HG03108 (cell line): ENCODE results near the gene FGD6.
"Not testable (repeated sequence)": the region's sequence is repeated elsewhere in the genome, so short reads cannot be mapped to it uniquely, and the experiment has no call there.

Experiments used
- ATAC-seq: cut with Tn5 transposase; IDR thresholded peaks from one replicate; pipeline ENCODE4 v1.9.1; 2021; ENCODE audit warnings: moderate library complexity; ENCODE audit not compliant: unreplicated experiment

Gene FGD6

DNA sequence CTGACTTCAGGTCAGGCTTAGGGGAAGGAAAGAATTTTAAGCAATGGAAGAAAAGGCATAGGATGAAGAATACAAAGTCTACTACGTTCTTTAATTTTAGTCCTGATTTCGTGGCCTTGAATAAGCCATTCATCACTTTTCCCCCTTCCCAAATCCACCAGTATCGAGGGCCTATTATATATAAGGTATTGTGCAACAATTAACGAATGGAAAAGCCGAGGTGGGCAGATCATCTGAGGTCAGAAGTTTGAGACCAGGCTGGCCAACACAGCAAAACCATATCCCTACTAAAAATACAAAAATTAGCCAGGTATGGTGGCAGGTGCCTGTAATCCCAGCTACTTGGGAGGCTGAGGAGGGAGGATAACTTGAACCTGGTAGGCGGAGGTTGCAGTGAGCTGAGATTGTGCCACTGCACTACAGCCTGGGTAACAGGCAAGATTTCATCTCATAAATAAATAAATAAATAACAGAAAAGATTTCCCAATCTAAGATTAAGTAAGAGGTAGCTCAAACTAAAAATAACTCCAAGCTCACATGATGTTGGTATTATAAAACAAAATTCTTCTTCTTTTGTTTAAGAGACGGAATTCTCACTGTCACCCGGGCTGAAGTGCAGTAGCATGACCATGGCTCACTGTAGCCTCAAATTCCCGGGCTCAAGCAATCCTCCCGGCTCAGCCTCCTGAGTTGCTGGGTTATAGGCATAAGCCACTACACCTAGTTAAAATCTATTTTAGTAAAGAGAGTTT, 85.5 kb downstream of the FGD6 start:
- ATAC-seq: no peak

DNA sequence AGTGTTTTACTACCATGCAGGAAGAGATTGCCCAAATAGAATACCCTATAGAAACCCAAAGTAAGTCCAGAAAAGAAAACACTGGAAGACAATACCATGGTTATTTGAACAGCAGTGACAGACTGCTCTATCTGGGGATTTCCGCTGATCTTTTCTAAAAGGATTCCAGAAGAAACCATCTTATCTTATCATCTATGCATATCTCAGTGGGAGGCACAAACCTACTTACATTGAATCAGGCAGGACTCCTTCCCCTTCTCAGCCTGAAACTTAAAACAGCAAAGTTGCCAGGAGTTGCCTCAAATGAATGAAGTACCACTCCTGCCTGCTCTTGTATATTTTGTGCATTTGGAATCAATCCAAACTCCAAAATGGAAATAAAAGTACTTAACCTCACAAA, 87.2 kb downstream of the FGD6 start:
- ATAC-seq: no peak

DNA sequence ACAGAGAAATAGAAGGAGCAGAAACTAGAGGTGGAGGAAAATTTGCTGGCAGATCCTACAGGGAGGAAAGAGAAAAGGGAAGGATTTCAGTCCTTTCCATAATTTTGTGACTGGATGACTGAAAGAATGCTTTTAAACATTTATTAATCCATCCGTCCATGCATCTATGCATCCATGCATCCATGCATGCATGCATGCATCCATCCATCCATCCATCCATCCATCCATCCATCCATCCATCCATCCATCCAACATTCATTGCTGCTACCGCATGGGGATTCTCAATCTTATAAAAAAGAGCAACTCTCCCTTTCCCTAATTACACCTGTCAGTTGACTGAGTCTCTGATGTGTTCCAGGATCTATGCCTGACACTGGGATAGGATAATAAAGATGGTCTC, 88.2 kb downstream of the FGD6 start:
- no peak for ATAC-seq

DNA sequence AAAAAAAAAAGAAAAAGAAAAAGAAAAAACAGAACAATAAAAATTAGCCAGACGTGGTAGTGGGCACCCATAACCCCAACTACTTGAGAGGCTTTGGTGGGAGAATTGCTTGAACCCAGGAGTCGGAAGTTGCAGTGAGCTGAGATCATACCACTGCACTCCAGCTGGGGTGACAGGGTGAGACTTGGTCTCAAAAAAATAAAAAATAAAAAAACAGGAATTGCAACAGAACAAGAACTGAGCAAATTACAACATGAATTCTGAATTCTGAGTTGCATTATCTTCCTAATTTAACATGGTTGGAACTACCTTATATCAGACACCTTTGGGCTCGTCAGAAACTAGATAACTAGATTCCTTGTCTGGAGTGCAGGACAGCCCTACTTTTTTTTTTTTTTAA, 90.5 kb downstream of the FGD6 start:
- ATAC-seq: no peak

DNA sequence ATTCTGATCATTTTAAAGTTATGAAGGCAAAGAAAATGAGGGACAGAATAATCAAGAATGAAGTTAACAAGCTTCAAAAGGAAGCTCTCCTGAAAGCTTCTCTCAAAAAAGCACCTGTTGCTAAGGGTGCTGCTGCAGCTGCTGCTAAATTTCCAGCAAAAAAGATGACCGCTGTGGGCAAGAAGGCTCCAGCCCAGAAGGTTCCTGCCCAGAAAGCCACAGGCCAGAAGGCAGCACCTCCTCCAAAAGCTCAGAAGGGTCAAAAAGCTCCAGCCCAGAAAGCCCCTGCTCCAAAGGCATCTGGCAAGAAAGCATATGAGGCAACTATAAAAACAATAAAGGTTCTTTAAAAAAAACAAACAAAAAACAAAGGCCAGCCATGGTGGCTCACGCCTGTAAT, 91.2 kb downstream of the FGD6 start:
- ATAC-seq: no peak

DNA sequence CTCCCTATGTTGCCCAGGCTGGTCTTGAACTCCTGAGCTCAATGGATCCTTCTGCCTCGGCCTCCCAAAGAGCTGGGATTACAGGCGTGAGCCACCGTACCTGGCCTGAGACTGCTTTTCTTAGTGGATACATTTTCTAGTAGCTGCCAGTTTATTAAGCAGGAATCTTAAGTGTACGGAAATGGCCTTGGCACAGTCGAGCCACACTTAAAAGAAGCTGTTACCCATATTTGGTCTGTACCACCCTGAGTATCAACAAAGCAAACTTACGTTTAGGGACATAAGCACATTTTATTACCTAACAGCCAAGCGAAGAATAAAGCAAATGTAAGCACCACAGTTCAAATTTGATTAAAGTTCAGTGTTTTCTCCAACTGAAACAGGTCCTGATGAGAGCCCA, 93.2 kb downstream of the FGD6 start:
- no peak for ATAC-seq

DNA sequence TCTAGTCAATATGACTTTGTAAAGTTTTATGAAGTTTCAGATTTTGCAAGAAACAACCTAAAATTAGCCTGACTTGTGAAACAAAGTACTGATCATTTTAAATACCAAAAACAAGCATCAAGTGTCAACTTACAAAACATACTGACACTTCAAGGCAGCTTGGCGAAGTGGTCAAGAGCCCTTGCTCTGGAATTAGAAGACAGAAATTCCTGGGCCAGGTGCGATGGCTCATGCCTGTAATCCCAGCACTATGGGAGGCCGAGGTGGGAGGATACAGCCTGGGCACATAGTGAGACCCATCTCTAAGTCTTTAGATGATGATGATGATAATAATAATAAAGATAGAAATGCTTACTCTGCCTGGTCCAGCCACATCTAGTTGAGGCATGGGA, 98.5 kb downstream of the FGD6 start:
- no peak for ATAC-seq

DNA sequence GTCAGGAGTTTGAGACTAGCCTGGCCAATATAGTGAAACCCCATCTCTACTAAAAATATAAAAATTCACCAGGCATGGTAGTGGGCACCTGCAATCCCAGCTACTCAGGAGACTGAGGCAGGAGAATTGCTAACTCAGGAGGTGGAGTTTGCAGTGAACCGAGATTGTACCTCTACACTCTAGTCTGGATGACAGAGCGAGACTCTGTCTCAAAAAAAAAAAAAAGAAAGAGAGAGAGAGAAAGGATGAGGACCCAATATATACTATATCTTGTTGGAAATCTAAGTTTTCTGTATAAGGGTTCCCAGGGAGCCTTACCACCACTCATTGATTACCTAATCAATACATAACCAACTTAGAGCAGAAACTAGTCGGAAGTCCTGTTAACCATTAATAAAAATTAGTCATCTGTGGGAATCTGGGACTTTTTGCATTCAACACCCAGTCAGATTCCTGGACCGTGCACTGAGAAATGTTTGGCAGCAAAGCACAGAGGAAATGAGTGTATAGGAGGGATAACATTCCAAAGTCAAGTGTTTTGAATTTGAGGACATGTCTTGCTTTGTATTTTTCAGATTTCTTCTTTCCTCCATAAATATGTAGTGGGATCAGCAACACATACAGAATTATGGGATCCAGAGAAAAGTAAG, 99.0 kb downstream of the FGD6 start:
- ATAC-seq: no peak

DNA sequence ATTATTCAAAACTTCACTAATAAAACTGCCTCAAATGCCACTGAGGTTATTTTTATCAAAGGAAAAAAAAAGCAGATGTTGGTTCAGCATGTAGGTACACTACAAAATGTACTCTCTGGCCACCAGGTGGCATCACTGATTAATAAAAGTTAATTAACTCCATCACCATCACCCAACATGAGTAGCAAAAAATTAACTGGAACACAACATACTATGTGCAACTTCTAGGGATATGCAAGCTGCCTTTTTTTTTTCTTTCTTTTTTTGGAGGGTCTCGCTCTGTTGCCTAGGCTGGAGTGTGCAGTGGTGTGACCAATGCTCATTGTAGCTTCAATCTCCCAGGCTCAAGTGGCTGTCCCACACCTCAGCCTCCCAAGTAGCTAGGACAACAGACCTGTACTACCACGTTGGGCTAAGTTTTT, 100.1 kb downstream of the FGD6 start:
- ATAC-seq: peak; percentile 76

DNA sequence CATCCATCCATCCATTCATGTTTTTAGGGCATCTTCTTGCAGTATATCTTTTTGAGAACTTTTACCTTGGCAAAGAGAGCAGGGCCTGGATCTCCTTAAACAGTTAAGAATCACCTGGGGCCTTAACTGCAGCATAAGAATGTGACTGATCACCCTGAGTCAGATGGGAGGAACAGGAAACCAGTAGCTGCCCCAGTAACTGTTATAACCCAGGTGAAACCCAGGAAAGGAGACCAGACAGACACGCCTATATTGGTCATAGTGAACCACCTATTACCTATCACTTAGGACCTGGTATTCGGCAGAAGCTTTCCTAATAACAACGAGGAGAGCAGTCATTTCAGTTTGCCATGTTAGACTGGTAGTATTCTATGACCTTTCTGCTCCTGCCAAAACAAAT, 100.5 kb downstream of the FGD6 start:
- peak; percentile 48 for ATAC-seq

DNA sequence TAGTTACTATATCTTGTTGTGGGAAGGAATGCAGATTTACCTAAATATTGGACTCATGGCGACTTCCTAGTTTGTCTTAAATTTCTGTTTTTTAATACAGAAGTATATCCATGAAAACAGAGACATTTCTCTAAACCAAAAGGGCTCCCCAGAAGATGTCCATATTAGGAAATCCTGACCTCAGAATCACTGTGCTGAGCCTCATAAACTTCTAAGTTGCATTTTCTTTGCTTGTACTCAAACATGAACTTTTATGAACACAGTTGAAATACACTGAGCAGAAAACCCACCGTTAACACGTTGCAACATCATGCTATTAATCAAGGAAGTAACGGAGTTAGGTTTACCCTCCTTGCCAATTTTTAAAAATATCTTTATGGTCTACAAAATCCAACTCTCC, 100.9 kb downstream of the FGD6 start:
- no peak for ATAC-seq

DNA sequence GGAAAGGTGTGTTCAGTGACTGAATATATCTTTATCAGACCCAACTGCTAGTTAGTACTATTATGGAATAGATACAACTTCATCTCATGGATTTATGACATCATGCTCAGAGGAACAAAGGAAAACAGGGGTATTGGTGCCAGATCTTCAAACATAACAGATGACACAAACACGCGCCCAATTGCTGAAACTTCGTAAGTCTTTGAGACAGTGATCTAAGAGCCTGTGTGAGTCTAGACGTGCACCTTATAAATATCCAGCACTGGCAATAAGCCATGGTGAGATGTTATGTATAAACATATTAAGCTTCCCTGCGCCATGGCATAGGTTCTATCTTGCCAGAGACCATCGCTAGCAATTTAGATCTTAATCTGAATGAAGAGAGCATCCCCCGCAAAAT, 101.6 kb downstream of the FGD6 start:
- no peak for ATAC-seq

DNA sequence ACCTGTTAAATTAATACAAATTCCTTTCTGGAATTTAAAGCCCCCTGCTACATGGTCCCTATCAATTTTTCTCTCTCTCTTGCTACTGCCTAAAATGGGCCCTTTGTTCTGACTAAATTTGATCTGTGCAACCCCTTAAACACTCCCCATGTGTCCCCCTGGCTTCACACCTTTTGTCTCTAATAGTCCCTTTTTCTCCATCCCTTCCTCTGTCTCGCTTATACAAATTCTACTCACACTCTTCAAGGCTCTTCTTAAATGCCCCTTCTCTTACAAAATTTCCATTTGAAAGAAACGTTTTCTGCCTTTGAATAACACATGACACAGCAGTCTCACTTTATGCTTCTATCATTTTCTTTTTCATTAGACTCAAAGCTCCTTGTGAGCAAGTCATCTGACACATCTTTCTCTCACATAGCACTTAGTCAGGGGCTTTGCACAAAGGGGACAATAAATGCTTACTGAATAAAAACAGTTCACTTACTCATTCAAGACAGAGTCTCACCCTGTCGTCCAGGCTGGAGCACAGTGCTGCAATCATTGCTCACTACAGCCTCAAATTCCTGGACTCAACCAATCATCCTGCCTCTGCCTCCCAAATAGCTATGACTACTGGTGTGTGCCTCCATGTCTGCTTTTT, 102.4 kb downstream of the FGD6 start:
- no peak for ATAC-seq

DNA sequence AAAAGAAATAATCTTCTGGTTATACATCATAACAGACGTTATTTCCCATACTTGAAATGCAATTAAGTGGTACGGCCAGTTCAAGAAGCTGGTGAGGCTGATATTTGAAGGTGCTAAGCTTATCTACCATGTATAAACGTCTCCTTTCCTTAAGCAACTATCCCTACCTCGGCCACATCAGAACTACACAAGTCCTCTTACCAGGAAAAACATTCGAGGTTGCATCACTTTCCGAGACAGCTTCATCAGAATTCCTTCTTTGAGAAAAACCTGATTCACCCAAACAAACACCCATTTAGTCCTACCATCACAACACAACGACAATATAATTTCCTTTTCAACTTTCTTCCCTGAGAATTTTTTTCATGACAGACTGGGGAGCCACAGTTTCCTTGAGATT, 109.9 kb downstream of the FGD6 start:
- ATAC-seq: no peak

DNA sequence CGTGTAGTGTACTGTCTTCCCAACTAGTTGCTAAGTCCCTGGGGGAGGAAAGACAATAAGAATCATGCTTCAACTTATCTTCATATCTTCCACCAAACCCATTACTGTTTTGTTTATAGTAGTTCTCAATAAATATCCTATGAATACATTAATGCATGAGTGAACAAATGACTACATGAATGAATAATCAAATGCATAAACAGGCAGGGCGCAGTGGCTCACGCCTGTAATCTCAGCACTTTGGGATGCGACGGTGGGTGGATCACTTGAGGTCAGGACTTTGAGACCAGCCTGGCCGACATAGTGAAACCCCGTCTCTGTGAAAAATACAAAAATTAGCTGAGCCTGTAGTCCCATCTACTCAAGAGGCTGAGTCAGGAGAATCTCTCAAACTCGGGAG, 111.7 kb downstream of the FGD6 start:
- ATAC-seq: no peak

DNA sequence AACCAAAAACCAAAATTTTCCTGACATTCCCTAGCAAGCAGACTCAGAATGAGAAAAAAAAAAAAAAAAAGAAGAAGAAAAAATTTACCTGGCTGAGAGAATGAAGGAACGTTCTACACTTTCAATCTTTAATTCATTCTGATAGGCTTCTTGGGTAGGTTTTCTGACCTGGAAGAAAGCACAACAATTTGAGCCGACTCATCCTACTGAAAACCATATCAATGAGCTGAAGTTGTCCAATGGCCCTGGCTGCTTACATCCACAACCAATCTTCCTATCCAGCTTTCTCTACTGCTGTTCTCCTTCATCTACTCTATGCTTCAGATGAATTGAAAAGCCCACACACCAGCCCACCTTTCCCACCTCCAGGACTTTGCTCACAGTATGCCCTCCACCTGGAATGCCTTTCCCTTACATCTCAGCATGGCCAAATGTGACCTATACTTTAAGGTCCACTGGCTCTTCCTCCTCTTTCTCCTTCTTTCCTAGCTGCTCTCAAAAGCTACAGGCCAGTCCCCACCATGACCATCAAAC, 112.3 kb downstream of the FGD6 start:
- ATAC-seq: no peak

DNA sequence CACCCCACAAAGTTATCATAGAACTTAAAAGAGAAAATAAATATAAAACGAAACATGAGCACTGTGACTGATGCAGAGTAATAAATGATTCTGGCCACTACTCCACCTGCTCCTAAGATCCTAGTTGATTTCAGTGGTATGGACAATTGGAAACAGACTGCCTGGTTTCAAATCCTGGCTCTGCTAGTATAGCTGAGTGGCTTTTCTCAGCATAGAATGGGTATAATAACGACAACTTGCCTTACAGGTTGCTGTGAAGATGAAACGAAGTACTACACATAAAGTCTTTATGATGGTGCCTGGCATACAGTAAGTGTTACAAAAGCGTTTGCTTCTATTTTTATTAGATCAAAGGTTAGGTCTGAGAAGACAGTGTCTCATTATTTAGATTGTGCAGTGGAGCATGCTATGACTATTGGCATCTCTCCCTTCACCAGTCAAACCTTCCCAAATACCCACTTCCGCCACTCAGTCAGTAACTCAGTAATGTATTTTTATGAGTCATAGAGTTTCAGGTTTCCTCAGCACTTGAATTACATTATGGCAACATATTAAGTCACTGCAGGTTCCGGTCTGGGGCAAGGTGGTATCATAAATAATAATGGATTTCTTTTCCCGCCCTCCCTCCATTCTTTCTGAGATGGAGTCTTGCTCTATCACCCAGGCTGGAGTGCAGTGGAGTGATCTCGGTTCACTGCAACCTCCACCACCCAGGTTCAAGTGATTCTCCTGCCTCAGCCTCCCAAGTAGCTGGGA, 114.2 kb downstream of the FGD6 start:
- peak; percentile 98 for ATAC-seq

DNA sequence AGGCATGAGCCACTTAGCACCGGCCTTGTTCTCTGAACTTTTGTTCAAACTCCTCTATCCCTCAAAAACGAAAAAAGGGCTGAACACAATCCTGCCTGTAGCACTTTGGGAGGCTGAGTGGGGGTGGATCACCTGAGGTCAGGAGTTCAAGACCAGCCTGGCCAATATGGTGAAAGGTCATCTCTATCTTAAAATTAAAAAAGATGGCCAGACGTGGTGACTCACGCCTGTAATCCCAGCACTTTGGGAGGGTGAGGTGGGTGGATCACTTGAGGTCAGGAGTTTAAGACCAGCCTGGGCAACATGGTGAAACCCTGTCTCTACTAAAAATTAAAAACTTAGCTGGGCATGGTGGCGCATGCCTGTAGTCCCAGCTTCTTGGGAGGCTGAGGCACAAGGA, 115.3 kb downstream of the FGD6 start:
- not testable (repeated sequence) for ATAC-seq

DNA sequence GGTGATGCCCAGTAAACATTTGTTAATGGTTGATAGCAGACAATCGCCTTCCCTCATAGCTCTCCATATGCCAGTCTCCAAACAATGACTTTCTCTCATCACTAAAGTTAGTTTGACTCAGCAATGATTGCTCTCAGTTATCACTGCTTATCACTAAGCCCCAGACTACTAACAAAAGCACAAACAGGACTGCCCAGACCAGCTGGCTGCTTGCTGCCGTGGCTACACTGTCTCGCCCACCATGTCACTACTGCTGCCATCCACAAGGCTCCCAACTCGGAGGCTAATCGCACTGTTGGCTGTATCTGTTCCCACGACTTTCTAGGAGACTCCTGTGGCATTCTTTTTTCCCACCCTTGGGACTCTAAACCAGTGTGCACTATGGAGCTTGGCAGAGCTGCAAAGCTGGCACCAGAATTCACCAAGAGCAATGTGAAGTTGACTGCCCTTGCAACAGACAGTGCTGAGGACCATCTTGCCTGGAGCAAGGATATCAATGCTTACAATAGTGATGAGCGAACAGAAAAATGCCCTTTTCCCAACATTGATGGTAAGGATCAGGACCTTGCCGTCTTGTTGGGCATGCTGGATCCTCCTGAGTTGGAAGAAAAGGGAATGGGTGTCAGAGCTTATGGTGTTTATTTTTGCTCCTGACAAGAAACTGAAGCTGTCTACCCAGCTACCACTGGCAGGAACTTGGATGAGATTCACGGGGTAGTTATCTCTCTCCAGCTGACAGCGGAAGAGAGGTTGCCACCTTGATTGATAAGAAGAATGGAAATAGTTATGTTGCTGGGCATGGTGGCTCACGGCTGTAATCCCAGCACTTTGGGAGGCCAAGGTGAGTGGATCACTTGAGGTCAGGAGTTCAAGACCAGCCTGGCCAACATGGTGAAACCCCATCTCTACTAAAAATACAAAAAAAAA, 116.7 kb downstream of the FGD6 start:
- ATAC-seq: no peak

DNA sequence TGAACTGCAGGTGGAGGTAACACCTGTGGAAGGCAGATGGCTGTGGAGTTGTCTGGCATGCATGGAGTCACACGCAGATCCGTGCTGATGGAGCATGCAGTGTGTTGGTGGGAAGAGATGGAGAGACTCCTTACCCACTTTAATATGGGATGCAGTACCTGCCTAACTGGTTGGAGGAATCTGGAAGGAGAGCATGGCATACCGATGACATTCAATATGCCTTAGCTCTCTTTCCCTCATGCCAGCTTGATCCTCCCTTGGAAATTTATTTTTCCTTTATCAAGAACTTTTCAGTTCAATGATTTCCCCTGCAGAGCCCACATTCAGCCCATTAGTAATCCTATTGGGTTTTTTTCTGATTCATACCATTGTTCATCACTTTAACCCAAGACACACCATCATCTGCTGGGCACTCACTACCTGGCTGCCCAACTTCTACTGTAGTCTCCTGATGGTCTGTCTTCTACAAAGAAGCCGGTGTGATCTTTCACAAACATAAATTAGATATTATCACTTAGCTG, 117.9 kb downstream of the FGD6 start:
- ATAC-seq: no peak
